Measurements from ENCODE around the gene SDR9C7.

GRCh38 chr12:56885316-56885715, 48.9 kb downstream of the SDR9C7 start:
- TF ChIP-seq SCRT1 (tag by site-specific recombination; IDR thresholded peaks at IDR 0.05; ENCODE audit: borderline replicate concordance) (no peak), ZNF701 (tag by site-specific recombination; IDR thresholded peaks at IDR 0.05) (no peak), CTCF (tag by site-specific recombination; IDR thresholded peaks at IDR 0.05) (no peak), ZNF302 (tag by site-specific recombination; IDR thresholded peaks at IDR 0.05; ENCODE audit: low read depth) (no peak), ZNF146 (tag by site-specific recombination; IDR thresholded peaks at IDR 0.05) (no peak)
- TF ChIP-seq, protein P1, sequence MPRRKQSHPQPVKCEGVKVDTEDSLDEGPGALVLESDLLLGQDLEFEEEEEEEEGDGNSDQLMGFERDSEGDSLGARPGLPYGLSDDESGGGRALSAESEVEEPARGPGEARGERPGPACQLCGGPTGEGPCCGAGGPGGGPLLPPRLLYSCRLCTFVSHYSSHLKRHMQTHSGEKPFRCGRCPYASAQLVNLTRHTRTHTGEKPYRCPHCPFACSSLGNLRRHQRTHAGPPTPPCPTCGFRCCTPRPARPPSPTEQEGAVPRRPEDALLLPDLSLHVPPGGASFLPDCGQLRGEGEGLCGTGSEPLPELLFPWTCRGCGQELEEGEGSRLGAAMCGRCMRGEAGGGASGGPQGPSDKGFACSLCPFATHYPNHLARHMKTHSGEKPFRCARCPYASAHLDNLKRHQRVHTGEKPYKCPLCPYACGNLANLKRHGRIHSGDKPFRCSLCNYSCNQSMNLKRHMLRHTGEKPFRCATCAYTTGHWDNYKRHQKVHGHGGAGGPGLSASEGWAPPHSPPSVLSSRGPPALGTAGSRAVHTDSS (tag by site-specific recombination; IDR thresholded peaks at IDR 0.05), result no peak
